ENCODE data around the gene RAP1A. TPM values are rescaled to one million over a fixed set of nuclear protein-coding genes. Genes with fewer than 3 reads are reported as not detected.

Gene RAP1A
- polyA plus RNA-seq, 1 donor: 48.6 TPM

DNA sequence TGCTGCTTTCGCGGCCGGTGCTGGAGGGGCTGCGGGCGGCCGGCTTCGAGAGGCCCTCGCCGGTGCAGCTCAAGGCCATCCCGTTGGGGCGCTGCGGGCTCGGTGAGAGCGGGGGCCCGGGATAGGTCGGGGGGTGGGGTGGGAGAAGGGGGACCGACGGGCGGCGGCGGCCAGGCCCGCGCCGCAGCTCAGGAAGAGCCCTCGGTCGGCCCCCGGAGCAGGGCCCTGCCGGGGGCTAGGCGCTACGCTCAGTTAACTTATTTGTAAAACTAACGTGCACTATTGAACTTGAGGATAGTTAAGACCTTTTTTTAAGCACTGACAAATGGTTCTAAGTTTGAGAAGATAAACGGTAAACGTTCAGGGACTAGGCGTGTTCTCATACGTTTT, 136.5 kb downstream of the RAP1A start:
- DNase-seq (ENCODE audit: low read depth): no peak

GRCh38 chr1:111758373-111758772, 138.8 kb downstream of the RAP1A start:
- DNase-seq (ENCODE audit: low read depth): no peak

GRCh38 chr1:111761717-111762116, 142.1 kb downstream of the RAP1A start:
- no peak for DNase-seq (ENCODE audit: low read depth)

DNA sequence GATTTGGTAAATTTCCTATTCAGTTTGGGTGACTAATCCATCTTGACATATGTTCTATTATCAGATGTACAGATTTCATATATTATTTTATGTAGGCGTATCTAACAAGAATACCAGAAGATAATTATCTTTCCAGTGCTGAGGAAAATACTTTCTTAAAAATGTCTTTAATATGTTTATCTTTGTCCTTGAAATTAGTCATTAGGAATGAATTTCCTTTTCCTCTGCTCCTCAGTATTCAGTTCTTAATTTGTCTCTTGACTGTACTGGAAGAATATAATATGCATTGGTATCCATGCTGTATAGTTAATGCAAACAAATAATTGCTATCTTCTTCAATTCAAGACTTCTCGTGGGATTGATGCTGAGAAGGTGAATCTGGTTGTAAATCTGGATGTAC, 142.7 kb downstream of the RAP1A start:
- DNase-seq (ENCODE audit: low read depth): no peak

Other genes starting within 250 kb of the RAP1A start
- gene OVGP1, start 192.1 kb upstream of the RAP1A start, polyA plus RNA-seq (ENCODE audit: insufficient read length): 2.0 TPM
- 36.1 TPM for gene WDR77, start 170.5 kb upstream of the RAP1A start, polyA plus RNA-seq (ENCODE audit: insufficient read length)
- 280 TPM for gene ATP5PB, start 170.3 kb upstream of the RAP1A start, polyA plus RNA-seq (ENCODE audit: insufficient read length)
- gene C1orf162, start 145.8 kb upstream of the RAP1A start, polyA plus RNA-seq (ENCODE audit: insufficient read length): 5.3 TPM
- gene ADORA3, start 116.2 kb upstream of the RAP1A start, polyA plus RNA-seq (ENCODE audit: insufficient read length): 0.40 TPM
- 0.24 TPM for gene TMIGD3, start 116.2 kb upstream of the RAP1A start, polyA plus RNA-seq (ENCODE audit: insufficient read length)
- 61.5 TPM for gene INKA2, start 119.6 kb downstream of the RAP1A start, polyA plus RNA-seq (ENCODE audit: insufficient read length)
- gene DDX20, start 136.1 kb downstream of the RAP1A start, polyA plus RNA-seq (ENCODE audit: insufficient read length): 11.4 TPM